HEK293T (cell line): Measurements from ENCODE around the gene NRXN2.

Source experiments
- ARNT ChIP-seq: fragments of 450-650 bp; IDR thresholded peaks from 2 replicates; pipeline ENCODE4 v1.6.1; 2017; ENCODE audit warnings: mild to moderate bottlenecking
- BHLHE40 ChIP-seq: fragments of 450-650 bp; IDR thresholded peaks from 2 replicates; pipeline ENCODE4 v1.6.1; 2016; ENCODE audit warnings: mild to moderate bottlenecking, moderate library complexity, borderline replicate concordance
- ELF4 ChIP-seq: fragments of 450-650 bp; IDR thresholded peaks from 2 replicates; pipeline ENCODE4 v1.6.1; 2017; ENCODE audit warnings: antibody characterized with exemption
- FOXA1 ChIP-seq: fragments of 450-650 bp; IDR thresholded peaks from 2 replicates; pipeline ENCODE4 v1.6.1; 2016; ENCODE audit warnings: mild to moderate bottlenecking
- FOXK2 ChIP-seq: fragments of 450-650 bp; IDR thresholded peaks from 2 replicates; pipeline ENCODE4 v1.6.1; 2016; ENCODE audit warnings: mild to moderate bottlenecking
- FOXM1 ChIP-seq: fragments of 450-650 bp; IDR thresholded peaks from 2 replicates; pipeline ENCODE4 v1.6.1; 2017; ENCODE audit warnings: mild to moderate bottlenecking, borderline replicate concordance
- HDGF ChIP-seq: fragments of 450-650 bp; IDR thresholded peaks from 2 replicates; pipeline ENCODE4 v1.6.1; 2017; ENCODE audit warnings: antibody characterized with exemption, borderline replicate concordance
- LEF1 ChIP-seq: fragments of 450-650 bp; IDR thresholded peaks from 2 replicates; pipeline ENCODE4 v1.6.1; 2017; ENCODE audit warnings: mild to moderate bottlenecking, borderline replicate concordance
- NFRKB ChIP-seq: fragments of 450-650 bp; IDR thresholded peaks from 2 replicates; pipeline ENCODE4 v1.6.1; 2016; ENCODE audit warnings: mild to moderate bottlenecking, moderate library complexity
- SP1 ChIP-seq: fragments of 450-650 bp; IDR thresholded peaks from 2 replicates; pipeline ENCODE4 v1.6.1; 2017
- SUZ12 ChIP-seq: fragments of 450-650 bp; IDR thresholded peaks from 2 replicates; pipeline ENCODE4 v1.6.1; 2016; ENCODE audit warnings: mild to moderate bottlenecking
- TARDBP ChIP-seq: fragments of 450-650 bp; IDR thresholded peaks from 2 replicates; pipeline ENCODE4 v1.6.1; 2016
- ZNF384 ChIP-seq: fragments of 450-650 bp; IDR thresholded peaks from 2 replicates; pipeline ENCODE4 v1.6.1; 2016
- TF ChIP-seq, protein P1 (sequence below): fragments of 450-650 bp; IDR thresholded peaks from 2 replicates; pipeline ENCODE4 v1.6.1; 2016

DNA sequence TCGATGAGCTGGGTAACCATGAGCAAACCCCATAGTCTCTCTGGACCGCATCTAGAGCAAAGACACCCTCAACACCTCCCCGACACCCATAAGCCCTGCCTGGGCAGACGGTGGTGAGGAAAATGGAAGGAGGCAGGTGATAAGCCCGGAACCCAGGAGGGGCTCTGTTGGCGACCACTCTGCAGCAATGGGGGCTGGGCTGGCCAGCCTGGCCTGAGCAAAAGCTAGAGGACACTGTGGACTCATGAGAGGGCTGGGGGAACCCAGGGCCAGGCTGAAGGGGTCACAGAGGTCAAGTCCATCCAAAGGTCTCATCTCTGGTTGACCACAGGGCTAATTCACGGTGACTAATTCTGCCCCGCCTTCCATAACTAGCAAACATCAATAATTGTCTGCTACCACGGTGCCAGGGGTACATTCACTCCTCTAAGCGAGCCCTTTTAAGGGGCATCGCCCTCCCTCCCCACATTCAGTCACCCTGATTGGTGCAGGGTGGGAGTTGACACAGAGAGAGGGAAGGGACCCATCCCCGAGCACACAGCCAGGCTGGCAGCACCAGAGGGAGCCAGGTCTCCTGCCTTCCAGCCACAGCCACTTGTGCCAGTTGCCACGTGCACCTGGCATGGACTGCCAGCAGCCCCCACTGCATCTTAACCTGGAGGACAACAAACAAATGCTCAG, 32.8 kb upstream of the NRXN2 start:
- TF ChIP-seq TARDBP (no peak), NFRKB (no peak), FOXA1 (no peak), ELF4 (no peak), SUZ12 (no peak), FOXM1 (no peak), ZNF384 (no peak), SP1 (no peak), FOXK2 (no peak), BHLHE40 (no peak), ARNT (no peak), LEF1 (no peak), HDGF (no peak)
- TF ChIP-seq, protein P1, sequence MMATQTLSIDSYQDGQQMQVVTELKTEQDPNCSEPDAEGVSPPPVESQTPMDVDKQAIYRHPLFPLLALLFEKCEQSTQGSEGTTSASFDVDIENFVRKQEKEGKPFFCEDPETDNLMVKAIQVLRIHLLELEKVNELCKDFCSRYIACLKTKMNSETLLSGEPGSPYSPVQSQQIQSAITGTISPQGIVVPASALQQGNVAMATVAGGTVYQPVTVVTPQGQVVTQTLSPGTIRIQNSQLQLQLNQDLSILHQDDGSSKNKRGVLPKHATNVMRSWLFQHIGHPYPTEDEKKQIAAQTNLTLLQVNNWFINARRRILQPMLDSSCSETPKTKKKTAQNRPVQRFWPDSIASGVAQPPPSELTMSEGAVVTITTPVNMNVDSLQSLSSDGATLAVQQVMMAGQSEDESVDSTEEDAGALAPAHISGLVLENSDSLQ: no peak
